ENCODE measurements around the gene OTOGL.
"Not testable (repeated sequence)": the region's sequence is repeated elsewhere in the genome, so short reads cannot be mapped to it uniquely, and the experiment has no call there.

DNA sequence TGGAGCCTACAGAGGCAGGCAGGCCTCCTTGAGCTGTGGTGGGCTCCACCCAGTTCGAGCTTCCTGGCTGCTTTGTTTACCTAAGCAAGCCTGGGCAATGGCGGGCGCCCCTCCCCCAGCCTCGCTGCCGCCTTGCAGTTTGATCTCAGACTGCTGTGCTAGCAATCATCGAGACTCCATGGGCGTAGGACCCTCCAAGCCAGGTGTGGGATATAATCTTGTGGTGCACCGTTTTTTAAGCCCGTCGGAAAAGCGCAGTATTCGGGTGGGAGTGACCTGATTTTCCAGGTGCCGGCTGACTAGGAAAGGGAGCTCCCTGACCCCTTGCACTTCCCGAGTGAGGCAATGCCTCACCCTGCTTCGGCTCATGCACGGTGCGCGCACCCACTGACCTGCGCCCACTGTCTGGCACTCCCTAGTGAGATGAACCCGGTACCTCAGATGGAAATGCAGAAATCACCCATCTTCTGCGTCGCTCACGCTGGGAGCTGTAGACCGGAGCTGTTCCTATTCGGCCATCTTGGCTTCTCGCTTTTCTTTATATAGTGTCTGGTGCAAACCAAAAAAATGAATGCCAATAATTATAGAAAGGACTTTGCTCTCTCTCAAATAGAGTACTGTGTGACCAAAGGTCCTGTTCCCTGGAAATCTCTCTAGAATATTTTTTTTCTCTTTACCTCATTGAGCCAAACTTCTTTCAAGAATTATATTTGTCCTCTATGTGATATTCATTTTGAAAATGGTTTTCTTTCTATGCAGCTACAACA, 50.4 kb downstream of the OTOGL start:
- TF ChIP-seq RARB (CRISPR knock-in tag; IDR thresholded peaks at IDR 0.05); ZNF70 (CRISPR knock-in tag; IDR thresholded peaks at IDR 0.05); ARNTL (CRISPR knock-in tag; IDR thresholded peaks at IDR 0.05; ENCODE audit: borderline replicate concordance, low read depth); CSDC2 (CRISPR knock-in tag; IDR thresholded peaks at IDR 0.05); ISL1 (CRISPR knock-in tag; IDR thresholded peaks at IDR 0.05); ZFP30 (CRISPR knock-in tag; IDR thresholded peaks at IDR 0.05): not testable (repeated sequence)
- TF ChIP-seq, protein P1, sequence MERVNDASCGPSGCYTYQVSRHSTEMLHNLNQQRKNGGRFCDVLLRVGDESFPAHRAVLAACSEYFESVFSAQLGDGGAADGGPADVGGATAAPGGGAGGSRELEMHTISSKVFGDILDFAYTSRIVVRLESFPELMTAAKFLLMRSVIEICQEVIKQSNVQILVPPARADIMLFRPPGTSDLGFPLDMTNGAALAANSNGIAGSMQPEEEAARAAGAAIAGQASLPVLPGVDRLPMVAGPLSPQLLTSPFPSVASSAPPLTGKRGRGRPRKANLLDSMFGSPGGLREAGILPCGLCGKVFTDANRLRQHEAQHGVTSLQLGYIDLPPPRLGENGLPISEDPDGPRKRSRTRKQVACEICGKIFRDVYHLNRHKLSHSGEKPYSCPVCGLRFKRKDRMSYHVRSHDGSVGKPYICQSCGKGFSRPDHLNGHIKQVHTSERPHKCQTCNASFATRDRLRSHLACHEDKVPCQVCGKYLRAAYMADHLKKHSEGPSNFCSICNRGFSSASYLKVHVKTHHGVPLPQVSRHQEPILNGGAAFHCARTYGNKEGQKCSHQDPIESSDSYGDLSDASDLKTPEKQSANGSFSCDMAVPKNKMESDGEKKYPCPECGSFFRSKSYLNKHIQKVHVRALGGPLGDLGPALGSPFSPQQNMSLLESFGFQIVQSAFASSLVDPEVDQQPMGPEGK (CRISPR knock-in tag; IDR thresholded peaks at IDR 0.05; ENCODE audit: borderline replicate concordance) = not testable (repeated sequence)
